H1 (cell line): ENCODE results near the gene MYO9B. TPM values are rescaled to one million over a fixed set of nuclear protein-coding genes. Genes with fewer than 3 reads are reported as not detected.

ENCODE experiments used
- ATF2 ChIP-seq: IDR thresholded peaks from 2 replicates; pipeline ENCODE4 v1.6.1; 2012; ENCODE audit warnings: low read length, inconsistent platforms
- CEBPB ChIP-seq: IDR thresholded peaks from 2 replicates; pipeline ENCODE4 v1.6.1; 2012; ENCODE audit warnings: low read depth, low read length
- CHD1 ChIP-seq: IDR thresholded peaks from 2 replicates; pipeline ENCODE4 v1.6.1; 2012; ENCODE audit warnings: low read depth, low read length, improper control_type of control experiment
- CREB1 ChIP-seq: IDR thresholded peaks from 2 replicates; pipeline ENCODE4 v1.6.1; 2012; ENCODE audit warnings: inconsistent platforms
- HDAC2 ChIP-seq, 2 experiments: fragments of 300-600 bp in 1 of 2; sonication (generic) in 1 of 2; IDR thresholded peaks; 2 replicates each; pipeline ENCODE4 v1.6.1; 2011 to 2012; ENCODE audit warnings: low read depth in 2 of 2, low read length in 2 of 2, mild to moderate bottlenecking in 2 of 2, moderate library complexity in 2 of 2, borderline replicate concordance in 1 of 2, inconsistent platforms in 1 of 2
- KDM4A ChIP-seq: IDR thresholded peaks from one replicate; pipeline ENCODE4 v1.7.1; 2012; ENCODE audit warnings: low read depth, mild to moderate bottlenecking, moderate library complexity, low read length, inconsistent platforms; ENCODE audit not compliant: severe bottlenecking
- MAFK ChIP-seq: IDR thresholded peaks from 2 replicates; pipeline ENCODE4 v1.6.1; 2012; ENCODE audit warnings: low read depth, mild to moderate bottlenecking, improper control_type of control experiment, low read length
- RBBP5 ChIP-seq: IDR thresholded peaks from 2 replicates; pipeline ENCODE4 v1.7.1; 2012; ENCODE audit warnings: low read depth, mild to moderate bottlenecking, inconsistent platforms, low read length, moderate library complexity, borderline replicate concordance
- RNF2 ChIP-seq: fragments of 200-900, 300-1000 bp; sonication (generic); IDR thresholded peaks from 2 replicates; pipeline ENCODE4 v1.7.1; 2016; ENCODE audit warnings: borderline replicate concordance, low read depth, mild to moderate bottlenecking, antibody characterized with exemption, low read length; ENCODE audit not compliant: poor library complexity, severe bottlenecking; ENCODE audit errors: missing control alignments
- SIN3A ChIP-seq, 2 experiments: IDR thresholded peaks in 1 of 2; conservative IDR thresholded peaks in 1 of 2; 2 replicates each; pipeline ENCODE4 v1.6.1; 2011 to 2012; ENCODE audit warnings: low read length in 2 of 2, improper control_type of control experiment in 1 of 2, low read depth in 1 of 2, mild to moderate bottlenecking in 1 of 2
- TAF7 ChIP-seq: optimal IDR thresholded peaks from 2 replicates; pipeline ENCODE3; 2011; ENCODE audit warnings: low read depth, mild to moderate bottlenecking, inconsistent platforms, low read length, moderate library complexity, borderline replicate concordance
- polyA plus RNA-seq, 7 experiments: library from polyadenylated mRNA; depleted of rRNA in 3 of 7; stranded (reverse) in 5 of 7; unstranded in 2 of 7; fragments of >200 nt in 5 of 7; fragments of 200-250 nt in 2 of 7; gene quantifications; 1 replicate in 5 of 7; 2 replicates in 1 of 7; 4 replicates in 1 of 7; pipeline versions ENCODE4 v1.2.1 to v1.2.3, GENCODE V29; 2011 to 2013; ENCODE audit warnings: missing spikeins in 2 of 7, mixed read lengths in 2 of 7
- total RNA-seq: library from RNA; stranded (reverse); fragmentation: NEBNext Ultra II Directional; extraction: Animal tissue kit (Norgen Biotek cat#: 25700); gene quantifications from 2 replicates; pipeline ENCODE4 v1.2.1, GENCODE V29; 2021
- TF ChIP-seq, protein P1 (sequence below): IDR thresholded peaks from 2 replicates; pipeline ENCODE4 v1.6.1; 2012; ENCODE audit warnings: inconsistent platforms

The MYO9B gene
- total and polyA plus RNA-seq, 2 of the 8 experiments (the other 6 are each of a cell fraction or from before 2014, with no cell fraction given), result 27.6 to 77.1 TPM

- TF ChIP-seq KDM4A (no peak), TAF7 (no peak), RBBP5 (no peak), CEBPB (no peak), MAFK (no peak), CREB1 (peak; percentile 80), ATF2 (no peak), HDAC2 (IDR thresholded peaks at IDR 0.05; ENCODE audit: borderline replicate concordance in 1 of 2, low read depth in 2 of 2, low read length in 2 of 2) (no peak), SIN3A (conservative IDR thresholded peaks at IDR 0.05 in 1 of 2, IDR thresholded peaks at IDR 0.05 in 1 of 2; ENCODE audit: low read depth in 1 of 2, low read length in 2 of 2) (0 out of 4 replicates have a peak, but pooled peaks of 1 of the 2 experiments have one; percentile 27), CHD1 (no peak), RNF2 (no peak)
- TF ChIP-seq, protein P1, sequence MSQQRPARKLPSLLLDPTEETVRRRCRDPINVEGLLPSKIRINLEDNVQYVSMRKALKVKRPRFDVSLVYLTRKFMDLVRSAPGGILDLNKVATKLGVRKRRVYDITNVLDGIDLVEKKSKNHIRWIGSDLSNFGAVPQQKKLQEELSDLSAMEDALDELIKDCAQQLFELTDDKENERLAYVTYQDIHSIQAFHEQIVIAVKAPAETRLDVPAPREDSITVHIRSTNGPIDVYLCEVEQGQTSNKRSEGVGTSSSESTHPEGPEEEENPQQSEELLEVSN, result peak; percentile 62
- TF ChIP-seq, all 59 proteins: peak for 12
These were observed 185.3 kb downstream of the MYO9B start (continued) for GRCh38 chr19:17260842-17261325.
